CD4-positive, alpha-beta T cell treated with Interleukin-15 for 1 hour (primary cell): ENCODE data around the gene SIK1.
"Not testable (repeated sequence)": the region's sequence is repeated elsewhere in the genome, so short reads cannot be mapped to it uniquely, and the experiment has no call there.

Experiments used
- DNase-seq: peaks from one replicate; pipeline ENCODE4 v3.0.0-alpha.2; 2020

The SIK1 gene

DNA sequence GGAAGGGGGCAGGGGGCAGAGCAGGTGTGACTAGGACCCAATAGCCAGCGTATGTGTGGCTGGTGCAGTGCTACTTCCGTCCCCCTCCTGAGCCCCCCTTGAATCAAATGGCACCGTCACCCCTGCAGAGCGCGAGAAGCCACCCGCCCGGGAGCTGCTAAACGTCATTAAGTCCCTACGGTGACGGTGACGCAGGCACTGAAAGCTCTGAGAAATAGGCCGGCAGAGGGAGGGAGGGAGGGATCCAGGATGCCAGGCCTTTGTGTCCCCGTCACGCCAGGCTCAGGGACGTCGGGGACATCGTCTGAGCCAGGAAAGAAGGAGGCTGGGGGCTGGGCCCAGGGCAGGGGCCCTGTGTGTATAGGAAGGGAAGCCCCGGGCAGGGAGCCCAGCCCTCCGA lies 43.6 kb downstream of the SIK1 start:
- not testable (repeated sequence) for DNase-seq

DNA sequence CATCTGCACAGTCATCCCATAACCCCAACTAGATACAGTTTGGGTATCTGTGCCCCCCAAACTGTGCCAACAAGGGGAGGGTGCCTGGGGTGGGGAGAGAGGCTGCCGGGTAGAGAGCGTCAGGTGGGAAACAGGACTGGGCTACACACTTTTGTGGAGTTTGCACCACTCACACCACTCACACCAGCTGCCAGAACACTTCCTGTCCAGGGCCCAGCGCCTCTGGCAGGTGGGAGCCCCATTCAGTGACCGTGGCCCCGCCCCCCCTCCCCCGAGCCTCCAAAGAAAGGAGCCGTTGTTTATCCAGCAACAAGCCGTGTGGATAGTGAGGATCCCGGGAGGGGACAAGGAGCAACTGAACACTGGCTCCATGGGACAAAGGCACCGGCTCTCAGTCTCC lies 44.0 kb downstream of the SIK1 start:
- not testable (repeated sequence) for DNase-seq

DNA sequence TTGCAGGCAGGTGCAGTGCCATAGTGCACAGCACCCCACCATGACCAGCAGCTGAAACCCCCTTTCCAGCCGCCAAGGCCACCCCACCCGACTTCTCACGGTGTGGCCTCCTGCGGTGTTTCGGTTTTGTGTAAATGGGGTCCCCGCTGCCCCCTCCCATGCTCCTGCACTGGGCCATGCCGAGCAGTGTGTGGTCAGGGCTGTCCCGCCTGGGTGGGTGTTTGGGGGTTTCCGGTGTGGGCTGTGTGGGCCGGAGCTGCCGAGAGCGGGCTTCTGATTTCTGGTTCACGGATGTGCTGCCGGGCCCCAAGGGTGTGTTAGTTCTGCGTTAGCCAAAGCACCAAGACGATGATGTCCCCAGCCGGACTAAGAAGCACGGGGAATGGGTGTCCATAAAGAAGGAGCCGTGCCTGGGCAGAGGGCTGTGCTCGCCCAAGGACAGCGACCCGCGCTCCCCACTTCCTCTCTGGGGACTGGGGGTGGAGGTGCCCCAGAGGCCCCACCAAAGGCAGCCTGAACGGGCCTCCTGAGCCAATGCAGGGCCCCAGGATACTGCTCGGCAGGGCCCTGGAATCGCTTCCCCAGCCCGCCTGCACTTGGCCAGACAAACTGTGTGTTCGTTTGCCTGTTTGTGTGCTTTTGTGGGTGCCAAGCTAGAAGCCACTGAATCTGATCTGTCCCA lies 45.9 kb downstream of the SIK1 start:
- DNase-seq: not testable (repeated sequence)

DNA sequence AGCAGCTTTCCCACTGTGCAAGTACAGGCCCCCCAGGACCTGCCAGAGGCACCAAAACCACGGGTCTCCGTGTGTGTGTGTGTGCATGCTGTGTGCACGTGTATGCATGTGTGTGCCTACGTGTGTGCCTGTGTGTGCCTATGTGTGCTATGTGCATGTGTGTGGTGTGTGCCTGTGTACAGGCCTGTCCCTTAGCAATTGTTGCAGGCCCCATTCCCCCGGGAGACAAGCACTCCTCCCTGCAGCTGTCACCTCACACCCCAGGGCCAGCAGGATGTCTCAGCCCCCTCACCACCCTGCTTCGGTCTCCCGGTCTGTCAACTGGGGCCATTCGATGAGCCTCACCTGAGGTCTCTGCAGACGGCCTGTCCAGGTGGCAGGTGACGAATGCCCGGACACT lies 46.6 kb downstream of the SIK1 start:
- not testable (repeated sequence) for DNase-seq

DNA sequence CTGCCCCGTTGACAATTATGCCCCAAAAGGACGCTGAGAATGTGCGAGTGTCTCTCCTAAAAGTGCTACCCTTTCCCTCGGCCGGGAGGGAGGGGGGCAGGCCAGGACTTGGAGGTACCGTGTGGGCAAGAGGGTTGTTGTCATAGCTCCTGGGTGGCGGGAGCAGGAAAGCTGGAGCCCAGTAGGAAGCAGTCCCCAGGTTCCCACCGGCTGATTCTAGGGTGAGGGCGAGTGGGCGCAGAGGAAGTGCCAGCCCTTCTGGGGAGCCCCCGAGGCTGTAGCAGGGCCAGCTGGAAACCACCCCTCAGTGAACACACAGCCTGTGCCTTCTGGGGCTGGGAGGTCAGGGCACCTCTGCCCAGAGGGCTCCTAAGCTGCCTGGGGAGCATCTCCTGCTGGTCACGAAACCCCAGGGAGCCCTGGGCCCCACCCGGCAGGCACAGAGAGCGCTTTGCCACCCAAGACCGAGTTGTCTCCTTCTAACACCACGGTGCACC lies 47.3 kb downstream of the SIK1 start:
- not testable (repeated sequence) for DNase-seq

DNA sequence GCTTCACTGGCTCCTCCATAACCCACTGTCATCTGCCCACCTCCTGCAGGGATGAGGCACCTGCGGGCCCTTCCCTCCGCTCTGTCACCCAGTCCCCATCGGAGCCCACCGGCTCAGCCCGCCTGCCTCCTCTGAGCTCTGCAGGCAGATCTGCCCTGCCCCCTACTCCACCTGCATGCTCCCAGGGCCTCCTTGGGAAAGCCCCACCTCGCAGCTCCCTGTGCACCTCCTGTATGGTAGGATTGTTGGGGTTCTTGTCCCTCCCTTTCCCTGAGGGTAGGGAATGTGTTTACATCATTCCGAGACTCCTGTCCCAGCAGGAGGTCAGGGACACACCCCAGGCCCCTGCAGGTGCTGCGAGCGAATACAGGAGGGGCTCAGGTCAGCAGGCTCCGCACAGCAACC lies 50.5 kb downstream of the SIK1 start:
- DNase-seq: no peak

DNA sequence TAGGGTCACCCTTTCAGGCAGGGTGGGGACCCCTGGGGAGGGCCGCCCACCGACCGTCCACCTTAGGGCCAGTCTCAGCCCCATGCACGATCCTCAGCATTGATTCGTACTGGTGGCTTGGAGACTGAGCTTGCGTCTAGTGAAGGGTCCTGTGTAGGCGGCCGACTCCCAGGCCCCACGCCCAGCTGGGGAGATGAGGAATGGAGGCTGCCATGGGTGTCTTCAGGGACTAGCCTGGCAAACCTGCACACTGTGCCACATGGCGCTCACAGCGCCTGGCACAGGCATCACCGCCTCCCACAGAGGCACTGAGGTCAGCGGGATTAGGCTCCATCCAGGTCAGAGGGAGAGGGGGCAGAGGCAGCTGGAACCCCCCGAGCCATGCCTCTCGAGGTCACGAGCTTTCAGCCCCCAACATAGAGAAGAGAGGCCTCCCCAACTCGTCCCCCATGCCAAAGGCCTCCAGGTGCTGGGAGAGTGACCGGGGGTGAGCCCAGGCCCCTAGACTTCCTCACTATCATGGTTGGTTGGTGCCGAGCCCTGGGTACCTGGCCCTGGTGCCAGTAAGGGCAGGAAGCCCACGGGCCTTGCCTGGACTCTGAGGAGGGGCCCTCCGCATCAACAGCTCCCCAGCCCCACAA lies 51.0 kb downstream of the SIK1 start:
- DNase-seq: no peak

DNA sequence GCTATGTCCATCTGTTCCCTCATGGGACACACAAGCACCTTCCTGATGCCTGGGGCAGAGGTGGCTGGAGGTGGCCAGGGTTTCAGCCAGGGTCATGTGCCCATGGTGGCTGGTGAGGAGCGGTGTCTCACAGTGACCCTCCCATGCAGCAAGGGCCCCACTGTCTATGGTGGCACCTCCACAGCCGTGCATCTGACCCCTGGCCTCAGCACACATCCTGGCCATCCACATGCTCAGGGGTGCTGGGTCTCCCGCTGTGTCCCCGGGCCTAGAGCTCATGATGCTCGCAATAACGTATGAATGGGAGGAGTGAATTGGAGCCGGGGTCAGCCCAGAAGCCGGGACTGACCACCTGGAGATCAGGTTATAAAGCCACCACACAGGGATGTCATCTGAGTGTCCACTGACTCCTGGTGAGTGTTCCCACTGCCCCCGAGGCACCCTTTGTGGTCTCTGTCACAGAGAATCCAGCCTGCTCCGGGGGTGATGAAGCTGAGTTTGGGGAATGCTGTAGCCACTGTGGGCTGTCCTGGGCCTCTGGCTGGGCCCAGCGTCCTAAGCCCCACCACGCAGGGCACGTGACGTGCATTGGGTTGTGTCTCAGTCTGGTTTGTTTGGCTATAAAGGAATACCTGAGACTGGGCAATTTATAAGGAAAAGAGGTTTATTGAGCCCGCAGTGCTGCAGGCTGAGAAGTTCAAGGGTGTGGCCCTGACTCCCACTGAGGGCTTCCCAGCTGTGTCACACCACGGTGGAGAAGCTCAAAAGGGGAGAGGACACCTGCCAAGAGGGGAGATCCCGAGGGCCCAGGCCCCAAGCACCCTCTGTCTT lies 51.7 kb downstream of the SIK1 start:
- DNase-seq: no peak

DNA sequence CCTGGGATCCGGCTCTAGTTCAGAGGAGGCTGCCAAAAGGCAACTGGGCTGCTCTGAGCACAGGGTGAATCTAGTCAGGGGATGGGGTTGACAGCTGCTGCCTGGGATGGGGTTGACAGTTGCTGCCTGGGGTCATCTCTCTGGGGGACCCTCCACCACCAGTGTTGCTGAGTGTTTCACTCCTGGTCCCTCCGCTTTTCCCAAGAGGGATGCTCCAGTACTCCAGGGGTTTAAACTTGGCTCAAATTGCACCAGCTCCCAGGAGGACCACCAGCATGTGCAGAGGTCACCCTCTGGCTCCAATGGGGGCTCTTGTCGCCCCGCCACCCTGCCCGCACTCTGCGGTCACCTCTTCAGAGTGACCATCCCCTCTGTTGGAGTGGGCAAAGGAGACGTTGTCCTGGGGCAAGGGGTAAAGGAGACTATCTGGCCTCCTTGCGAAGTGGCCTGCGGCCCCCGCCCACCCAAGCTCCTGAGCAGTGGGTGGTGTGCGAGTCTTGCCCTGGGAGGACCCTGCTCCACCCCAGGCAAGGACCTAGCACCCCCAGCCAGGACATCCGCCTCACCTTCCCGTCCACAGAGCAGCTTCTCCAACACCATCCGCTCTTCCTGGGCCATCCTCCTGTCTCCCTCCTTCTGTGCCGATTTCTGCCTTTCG lies 52.6 kb downstream of the SIK1 start:
- no peak for DNase-seq

DNA sequence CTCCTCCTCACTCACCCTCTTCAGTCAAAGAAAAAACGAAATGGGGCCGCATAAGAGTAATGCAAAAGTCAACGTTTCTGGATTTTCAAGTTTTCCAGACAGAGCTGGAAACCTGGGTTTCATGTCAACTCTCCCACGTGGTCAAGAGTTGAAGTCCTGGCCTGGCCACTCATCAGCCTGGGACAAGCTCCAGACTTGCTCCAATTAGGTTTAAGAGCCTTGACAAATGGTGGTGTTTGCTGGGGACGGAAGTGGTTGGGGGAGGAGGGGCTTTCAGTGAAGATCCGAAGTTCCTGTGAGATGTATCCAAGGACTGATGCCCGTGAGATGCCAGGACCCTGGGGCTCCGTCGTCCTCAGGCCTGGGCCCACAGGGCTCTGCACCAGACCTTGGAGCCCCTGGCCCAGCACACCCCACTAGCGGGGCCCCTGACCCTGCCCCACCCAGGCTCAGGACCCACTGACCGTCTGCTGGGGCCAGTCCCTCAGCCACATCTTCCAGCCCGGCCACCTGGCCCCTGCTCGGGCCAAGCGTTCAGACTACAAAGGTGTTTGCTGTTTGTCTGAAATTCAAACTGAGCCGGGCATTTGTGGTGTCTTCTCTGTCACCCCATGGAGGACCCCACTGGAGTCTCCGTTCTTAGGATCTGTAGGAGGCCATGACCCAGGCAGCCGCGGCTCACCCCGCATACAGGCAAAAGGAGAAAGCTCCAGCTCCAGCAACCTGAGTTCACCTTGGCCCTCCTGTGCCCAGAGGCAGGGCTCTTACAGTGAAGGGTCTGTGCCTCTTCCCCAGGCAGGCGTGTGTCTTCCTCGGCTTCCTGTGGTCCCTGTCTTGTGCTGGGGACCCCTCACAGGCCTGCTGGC lies 53.3 kb downstream of the SIK1 start:
- no peak for DNase-seq

DNA sequence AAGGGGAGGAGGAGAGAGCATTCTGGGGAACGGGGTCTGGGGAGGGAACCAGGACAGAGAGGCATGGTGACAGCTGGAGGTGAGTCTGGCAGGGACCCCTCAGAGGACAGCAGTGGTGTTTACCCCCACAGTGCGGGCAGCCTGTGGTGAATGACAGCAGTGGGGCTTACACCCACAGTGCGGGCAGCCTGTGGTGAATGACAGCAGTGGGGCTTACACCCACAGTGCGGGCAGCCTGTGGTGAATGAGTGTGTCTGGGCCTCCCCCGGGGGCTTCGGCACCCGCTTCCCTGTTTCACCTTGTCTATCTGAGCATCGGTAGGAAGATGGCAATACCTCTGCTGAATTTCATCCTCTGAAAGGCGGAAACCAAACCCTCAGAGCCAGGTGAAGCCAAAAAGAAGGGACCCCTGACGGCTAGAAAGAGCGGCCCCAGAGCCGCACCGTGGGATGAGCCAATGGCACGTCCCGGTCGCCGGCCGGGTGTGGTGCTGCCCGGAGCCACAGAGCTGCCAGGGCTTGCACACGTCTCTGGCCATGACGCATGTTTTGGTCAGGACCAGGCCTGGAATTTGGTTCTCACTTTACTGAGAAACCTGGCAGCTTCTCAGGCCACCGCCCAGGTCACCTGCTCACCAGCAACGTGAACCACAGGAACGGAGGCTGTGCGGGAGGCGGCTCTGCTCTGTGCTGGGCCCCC lies 54.1 kb downstream of the SIK1 start:
- no peak for DNase-seq

DNA sequence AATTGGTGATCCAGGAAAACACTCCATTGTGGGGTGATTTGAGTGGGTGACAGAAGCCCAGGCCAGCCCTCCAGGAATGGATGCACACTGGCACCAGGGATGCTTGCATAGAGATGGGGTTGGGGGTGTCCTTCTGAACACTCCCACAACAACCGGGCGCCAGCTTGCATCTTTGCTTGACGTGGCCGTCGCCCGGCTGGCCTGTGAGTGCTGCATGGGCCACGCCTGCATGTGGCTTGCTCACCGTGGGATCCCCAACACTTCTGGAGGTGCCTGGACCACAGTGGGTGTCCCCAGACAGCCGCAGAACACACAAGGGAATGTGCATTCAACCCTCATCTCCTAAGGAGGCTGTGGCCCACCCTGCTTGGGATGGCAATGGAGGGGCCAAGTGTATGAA lies 55.1 kb downstream of the SIK1 start:
- no peak for DNase-seq

DNA sequence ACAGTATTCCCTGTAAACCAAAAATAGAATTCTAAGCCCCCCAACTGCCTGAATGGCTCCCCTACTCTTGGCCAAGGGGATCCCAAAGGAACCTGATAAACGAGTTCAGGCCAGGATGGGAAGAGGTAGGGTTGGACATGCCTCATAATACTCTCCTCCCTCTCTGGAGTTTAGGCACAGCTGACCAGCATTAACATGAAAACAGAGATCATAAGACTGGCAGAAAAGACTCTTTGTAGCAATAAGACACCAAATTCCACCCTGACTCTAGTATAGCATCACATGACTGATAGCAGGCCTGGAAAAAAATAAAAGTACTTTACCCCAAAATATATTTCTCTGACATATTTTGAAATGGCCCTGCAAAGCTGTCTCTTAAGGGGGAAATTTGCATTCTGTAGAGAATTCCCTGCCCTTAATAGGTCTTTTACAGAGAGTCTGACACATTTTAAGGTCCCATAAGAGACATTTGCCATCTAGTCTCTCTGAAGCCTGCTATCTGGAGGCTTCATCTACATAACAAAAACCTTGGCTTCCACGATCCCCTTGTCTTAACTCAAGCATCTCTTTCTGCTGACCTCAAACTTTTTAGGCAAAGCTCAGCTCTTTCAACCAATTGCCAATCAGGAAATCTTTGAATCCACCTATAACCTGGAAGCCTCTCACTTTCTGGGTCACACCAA lies 55.9 kb downstream of the SIK1 start:
- no peak for DNase-seq

DNA sequence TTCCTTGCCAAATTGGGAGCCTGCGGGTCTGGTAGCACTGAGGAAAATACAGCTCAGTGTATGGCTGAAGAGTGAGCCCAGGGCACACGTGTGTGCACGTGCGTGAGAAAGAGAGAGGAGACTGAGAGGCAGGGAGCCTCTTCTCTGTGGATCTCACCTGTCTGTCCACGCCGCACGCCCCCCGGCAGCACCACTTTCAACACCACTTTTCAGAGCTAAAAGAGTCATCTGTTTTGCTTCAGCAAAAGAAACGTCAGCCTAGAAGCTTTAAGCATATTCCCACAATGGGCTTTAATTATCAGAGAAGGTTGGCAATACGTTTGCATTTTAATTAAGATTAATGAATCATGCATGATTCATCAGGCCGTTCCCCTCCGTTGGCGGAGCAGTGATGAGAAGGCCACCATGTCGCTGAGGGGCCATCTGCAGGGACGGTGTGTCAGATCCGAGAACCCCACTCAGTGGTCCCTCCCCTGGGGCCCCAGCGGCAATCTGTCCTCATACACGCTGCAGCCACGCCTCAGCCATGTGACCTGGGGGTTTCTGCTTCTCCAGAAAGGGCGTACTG lies 56.8 kb downstream of the SIK1 start:
- no peak for DNase-seq

DNA sequence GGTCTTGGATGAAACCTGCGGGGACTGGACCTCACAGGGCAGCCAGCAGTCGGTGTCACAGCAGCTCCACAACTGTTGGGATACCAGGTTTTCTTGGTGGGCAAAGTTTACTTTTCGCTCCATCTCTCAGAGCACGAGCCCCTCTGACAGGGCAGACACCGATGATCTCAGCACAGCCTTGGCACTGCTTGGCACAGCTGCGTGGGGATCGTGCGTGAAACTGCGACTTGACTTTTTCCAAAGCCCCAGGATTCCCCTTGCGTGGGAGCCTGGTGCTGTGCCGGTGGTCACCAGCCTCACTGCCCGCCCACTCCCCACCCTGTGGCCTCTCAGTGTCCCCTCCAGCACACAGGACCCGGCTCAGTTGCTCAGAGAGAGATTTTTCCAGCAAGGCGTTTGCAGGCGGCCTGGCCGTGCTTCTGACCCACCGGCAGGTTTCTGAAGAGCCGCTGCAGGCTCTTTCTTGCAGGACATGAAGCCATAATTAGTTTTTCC lies 57.3 kb downstream of the SIK1 start:
- DNase-seq: no peak

DNA sequence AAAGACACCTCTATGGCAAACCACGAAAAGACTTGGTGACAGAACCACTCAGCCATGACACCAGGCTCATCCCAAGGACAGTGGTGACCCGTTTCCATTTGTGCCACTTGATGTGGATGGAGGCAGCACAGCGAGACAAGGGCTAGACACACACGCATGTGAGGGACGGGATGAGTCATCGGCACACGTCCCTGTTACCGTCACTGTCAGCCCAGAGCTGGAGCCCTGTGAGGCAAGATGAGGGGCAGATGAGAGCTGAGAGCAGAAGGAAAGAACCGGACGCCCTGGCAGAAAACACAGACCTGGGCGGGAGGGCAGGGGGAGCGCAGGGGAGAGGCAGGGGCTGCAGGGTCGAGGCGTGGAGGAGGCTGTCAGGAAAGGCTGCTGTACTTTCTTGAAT lies 57.8 kb downstream of the SIK1 start:
- DNase-seq: peak; percentile 28

DNA sequence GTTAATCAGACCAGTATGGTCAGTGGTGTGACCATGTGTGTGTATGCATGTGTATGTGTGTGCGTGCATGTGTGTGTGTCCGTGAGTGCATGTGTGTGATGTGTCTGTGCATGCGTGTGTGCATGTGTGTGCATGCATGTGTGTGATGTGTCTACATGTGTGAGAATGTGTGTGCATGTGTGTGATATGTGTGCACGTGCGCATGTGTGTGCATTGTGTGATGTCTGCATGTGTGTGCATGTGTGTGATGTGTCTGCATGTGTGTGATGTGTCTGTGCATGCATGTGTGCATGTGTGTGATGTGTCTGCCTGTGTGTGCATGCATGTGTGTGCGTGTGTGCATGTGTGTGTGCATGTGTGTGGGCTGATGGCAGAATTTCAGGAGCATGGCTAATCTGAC lies 58.2 kb downstream of the SIK1 start:
- DNase-seq: no peak

DNA sequence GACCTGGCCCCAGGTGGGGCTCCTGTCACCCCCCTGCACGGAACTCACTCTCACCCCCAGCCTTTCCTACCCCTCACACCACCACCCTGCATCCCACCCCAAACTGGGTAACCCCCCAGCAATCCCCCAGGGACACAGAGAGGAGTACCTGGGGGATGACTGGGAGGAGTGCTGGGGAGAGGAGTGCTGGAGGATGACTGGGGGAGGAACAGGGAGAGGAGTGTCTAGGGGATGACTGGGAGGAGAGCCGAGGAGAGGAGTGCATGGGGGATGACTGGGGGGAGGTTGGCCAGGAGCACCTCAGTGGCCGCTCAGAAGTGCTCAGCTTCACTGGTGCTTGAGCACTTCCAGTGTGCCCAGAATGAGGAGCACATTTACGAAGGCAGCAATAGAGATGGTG lies 59.1 kb downstream of the SIK1 start:
- no peak for DNase-seq

DNA sequence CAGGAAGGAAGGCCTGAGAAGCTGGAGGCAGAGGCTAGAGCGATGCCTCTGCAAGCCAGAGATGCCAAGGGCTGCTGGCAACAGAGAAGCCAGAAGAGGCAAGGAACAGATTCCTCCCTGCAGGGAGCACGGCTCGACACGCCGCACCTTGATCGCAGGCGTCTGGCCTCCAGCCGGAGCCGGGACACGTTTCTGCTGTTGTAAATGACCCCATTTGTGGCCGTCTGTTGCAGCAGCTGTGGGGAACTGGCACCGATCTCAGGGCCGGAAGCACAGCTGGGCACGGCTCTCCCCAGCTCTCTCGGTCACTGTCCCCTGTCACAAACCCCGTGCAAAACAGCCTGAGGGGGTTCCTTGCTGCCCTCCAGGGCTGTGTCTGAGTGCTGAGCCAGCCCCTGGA lies 59.6 kb downstream of the SIK1 start:
- no peak for DNase-seq

DNA sequence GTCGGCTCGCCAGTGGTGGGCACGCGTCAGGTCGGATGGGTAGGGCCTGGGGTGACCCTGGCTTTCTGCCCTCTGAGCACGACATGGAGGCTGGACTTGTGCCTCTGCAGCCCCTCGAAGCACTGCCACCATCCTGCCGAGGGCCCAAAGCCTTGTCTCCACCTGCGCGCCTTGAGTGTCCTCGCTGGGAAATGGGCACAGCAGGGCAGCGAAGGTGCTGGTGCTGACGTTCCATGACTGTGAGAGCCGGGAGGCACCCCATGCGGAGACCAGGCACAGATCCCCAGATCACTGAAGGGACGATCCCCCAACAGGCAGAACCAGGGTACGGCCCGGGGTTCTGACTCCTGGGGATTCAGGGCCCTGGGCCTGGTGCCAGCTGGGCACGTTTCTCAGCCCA lies 60.3 kb downstream of the SIK1 start:
- DNase-seq: no peak
